ENCODE data around the gene FNDC5. TPM values are rescaled to one million over a fixed set of nuclear protein-coding genes. Genes with fewer than 3 reads are reported as not detected.

FNDC5 gene
- total and polyA plus RNA-seq, 2 of the 13 experiments (the other 11 are each of a cell fraction or from before 2014, with no cell fraction given): 1.4 to 3.1 TPM

DNA sequence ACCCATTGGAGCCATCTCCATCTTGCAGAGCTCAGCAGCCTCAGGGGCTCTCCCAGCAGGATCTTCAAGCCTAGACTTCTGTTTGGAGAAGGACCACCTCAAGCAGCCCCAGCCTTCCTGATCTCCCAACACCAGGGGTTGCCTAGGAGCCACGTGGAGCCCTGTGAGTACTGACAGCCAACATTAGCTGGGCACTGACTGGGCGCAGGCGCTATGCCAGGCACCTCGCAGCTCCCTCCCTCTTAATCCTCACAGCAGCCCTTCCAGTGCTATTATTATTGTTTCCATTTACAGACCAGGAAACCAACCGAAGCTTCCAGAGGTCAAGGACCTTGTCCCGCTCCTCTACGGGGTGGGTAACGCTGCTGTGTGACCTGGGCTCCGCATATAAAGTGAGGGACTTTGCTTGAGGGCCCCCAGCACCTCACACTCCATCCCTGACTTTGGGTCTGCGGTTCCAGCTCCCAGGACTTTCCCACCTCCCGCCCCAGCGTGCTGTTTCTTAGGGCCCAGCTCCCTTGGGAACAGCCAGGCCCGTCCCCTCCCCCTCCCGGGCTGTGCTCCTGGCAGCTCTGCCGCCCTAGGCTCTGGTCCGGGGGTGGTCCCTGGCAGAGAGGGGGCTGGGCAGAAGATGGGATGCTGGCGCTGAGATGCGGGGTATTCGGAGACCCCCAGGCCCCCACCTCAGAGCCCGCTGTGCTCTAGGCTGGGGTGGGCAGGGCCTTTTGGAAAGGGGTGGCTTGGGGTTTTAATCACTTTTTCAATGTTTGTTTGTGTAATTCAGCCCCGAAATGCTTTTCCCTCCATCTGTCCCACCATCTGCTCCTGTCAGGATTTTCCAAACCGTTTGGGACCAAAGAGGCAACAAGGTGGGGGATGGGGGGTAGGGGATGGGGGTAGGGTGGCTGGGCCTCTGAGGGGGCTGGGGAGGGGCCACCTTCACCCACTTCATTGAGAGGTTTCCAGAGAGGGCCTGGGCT lies 11.4 kb upstream of the FNDC5 start:
- H3K4me1 ChIP-seq (ENCODE audit: insufficient read depth, low read length): peaks cover 7% of the 10 kb centered on the region
- 0 out of 2 replicates have a peak, but pooled peaks cover 4% of the 10 kb centered on the region for H4K20me1 ChIP-seq (ENCODE audit: insufficient read depth, low read length)
- H3K79me2 ChIP-seq (ENCODE audit: insufficient read depth, low read length): no peaks in the 10 kb centered on the region
- H3K27ac ChIP-seq (ENCODE audit: extremely low read length, insufficient read depth, low read length): no peak overlapping the region
- no peak overlapping the region; the same call in 1 of the 2 replicates for H3K4me2 ChIP-seq (ENCODE audit: low read depth, low read length)
- H3K27me3 ChIP-seq (ENCODE audit: control insufficient read depth in 1 of 2, insufficient read depth in 2 of 2, low read length in 2 of 2): peaks cover 9 to 51% of the 10 kb centered on the region in 2 experiments; a peak in 4 of 5 replicates
- no peak overlapping the region for H2AFZ ChIP-seq (ENCODE audit: low read length)
- H3K36me3 ChIP-seq (replicated peaks in 1 of 2; ENCODE audit: control insufficient read depth in 1 of 2, insufficient read depth in 2 of 2, low read length in 2 of 2): no peaks in the 10 kb centered on the region
- ATAC-seq (no peak), FAIRE-seq (no peak), DNase-seq (ENCODE audit: low spot score) (no peak)
- H3K9ac ChIP-seq (ENCODE audit: insufficient read depth, low read depth, low read length): no peak overlapping the region
- BruUV-seq (replicated peaks): no TSS peak
- in situ Hi-C loops (cut with HindIII; ENCODE audit: extremely low pct_ligation_motif_present, low pct_unique_long_range_greater_than_20kb): no loop called here
- ChIA-PET POLR2A (no interaction called here), CTCF (ENCODE audit: low intra/inter-chr PET ratio, low total read pairs) (no interaction called here)
- no peaks in the 10 kb centered on the region for H3K9me3 ChIP-seq (ENCODE audit: low read length)
- 31% methylated on average over 22 of the region's 22 CpGs for WGBS (ENCODE audit: low lambda C conversion rate)
- TF ChIP-seq SCMH1 (CRISPR knock-in tag; IDR thresholded peaks at IDR 0.05; ENCODE audit: borderline replicate concordance) (no peak), CBFB (CRISPR knock-in tag; IDR thresholded peaks at IDR 0.05) (no peak), POGZ (CRISPR knock-in tag; IDR thresholded peaks at IDR 0.05) (no peak), ZNF33B (CRISPR knock-in tag; IDR thresholded peaks at IDR 0.05) (no peak), RXRB (CRISPR knock-in tag; IDR thresholded peaks at IDR 0.05; ENCODE audit: borderline replicate concordance) (no peak), ZNF121 (CRISPR knock-in tag; IDR thresholded peaks at IDR 0.05) (no peak), ZNF24 (IDR thresholded peaks at IDR 0.05) (no peak)
- TF ChIP-seq, protein P1, sequence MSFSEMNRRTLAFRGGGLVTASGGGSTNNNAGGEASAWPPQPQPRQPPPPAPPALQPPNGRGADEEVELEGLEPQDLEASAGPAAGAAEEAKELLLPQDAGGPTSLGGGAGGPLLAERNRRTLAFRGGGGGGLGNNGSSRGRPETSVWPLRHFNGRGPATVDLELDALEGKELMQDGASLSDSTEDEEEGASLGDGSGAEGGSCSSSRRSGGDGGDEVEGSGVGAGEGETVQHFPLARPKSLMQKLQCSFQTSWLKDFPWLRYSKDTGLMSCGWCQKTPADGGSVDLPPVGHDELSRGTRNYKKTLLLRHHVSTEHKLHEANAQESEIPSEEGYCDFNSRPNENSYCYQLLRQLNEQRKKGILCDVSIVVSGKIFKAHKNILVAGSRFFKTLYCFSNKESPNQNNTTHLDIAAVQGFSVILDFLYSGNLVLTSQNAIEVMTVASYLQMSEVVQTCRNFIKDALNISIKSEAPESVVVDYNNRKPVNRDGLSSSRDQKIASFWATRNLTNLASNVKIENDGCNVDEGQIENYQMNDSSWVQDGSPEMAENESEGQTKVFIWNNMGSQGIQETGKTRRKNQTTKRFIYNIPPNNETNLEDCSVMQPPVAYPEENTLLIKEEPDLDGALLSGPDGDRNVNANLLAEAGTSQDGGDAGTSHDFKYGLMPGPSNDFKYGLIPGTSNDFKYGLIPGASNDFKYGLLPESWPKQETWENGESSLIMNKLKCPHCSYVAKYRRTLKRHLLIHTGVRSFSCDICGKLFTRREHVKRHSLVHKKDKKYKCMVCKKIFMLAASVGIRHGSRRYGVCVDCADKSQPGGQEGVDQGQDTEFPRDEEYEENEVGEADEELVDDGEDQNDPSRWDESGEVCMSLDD (CRISPR knock-in tag; IDR thresholded peaks at IDR 0.05; ENCODE audit: borderline replicate concordance): no peak
- TF ChIP-seq, protein P2, sequence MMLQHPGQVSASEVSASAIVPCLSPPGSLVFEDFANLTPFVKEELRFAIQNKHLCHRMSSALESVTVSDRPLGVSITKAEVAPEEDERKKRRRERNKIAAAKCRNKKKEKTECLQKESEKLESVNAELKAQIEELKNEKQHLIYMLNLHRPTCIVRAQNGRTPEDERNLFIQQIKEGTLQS (CRISPR knock-in tag; IDR thresholded peaks at IDR 0.05): no peak
- TF ChIP-seq, protein P3, sequence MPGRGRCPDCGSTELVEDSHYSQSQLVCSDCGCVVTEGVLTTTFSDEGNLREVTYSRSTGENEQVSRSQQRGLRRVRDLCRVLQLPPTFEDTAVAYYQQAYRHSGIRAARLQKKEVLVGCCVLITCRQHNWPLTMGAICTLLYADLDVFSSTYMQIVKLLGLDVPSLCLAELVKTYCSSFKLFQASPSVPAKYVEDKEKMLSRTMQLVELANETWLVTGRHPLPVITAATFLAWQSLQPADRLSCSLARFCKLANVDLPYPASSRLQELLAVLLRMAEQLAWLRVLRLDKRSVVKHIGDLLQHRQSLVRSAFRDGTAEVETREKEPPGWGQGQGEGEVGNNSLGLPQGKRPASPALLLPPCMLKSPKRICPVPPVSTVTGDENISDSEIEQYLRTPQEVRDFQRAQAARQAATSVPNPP (CRISPR knock-in tag; IDR thresholded peaks at IDR 0.05): no peak
- intact Hi-C loops (cut with micrococcal nuclease; ENCODE audit: unreplicated experiment): no loop called here
- no peak overlapping the region for H3K4me3 ChIP-seq (replicated peaks in 1 of 3; ENCODE audit: insufficient read depth in 1 of 3, low read depth in 2 of 3, low read length in 3 of 3)
